Liver (tissue), 9 donors: ENCODE results near the gene ZXDC. TPM values are rescaled to one million over a fixed set of nuclear protein-coding genes. Genes with fewer than 3 reads are reported as not detected.

ENCODE experiments used
- DNase-seq: peaks from one replicate; pipeline ENCODE4 v3.0.0-alpha.2; 2017; ENCODE audit warnings: low spot score
- H3K27ac ChIP-seq, 2 donors: one replicate each; pipeline ENCODE4 v1.7.0; 2013; ENCODE audit warnings: inconsistent platforms in 2 of 2, low read length in 2 of 2, control low read depth in 1 of 2, low read depth in 1 of 2, mild to moderate bottlenecking in 1 of 2
- H3K27me3 ChIP-seq, 4 donors: one replicate each; pipeline versions ENCODE4 v1.6.1 to v1.7.0; 2013; ENCODE audit warnings: low read length in 3 of 4, inconsistent platforms in 1 of 4, mild to moderate bottlenecking in 1 of 4, moderate library complexity in 1 of 4; ENCODE audit not compliant: control insufficient read depth in 4 of 4, insufficient read depth in 4 of 4
- H3K36me3 ChIP-seq, 4 donors: one replicate each; pipeline versions ENCODE4 v1.6.1 to v1.7.0; 2013; ENCODE audit warnings: low read length in 3 of 4, mild to moderate bottlenecking in 3 of 4, low read depth in 1 of 4, moderate library complexity in 1 of 4; ENCODE audit not compliant: control insufficient read depth in 4 of 4, insufficient read depth in 3 of 4
- H3K4me1 ChIP-seq, 4 donors: one replicate each; pipeline versions ENCODE4 v1.6.1 to v1.7.0; 2013; ENCODE audit warnings: low read length in 3 of 4, mild to moderate bottlenecking in 3 of 4, moderate library complexity in 1 of 4; ENCODE audit not compliant: control insufficient read depth in 4 of 4, insufficient read depth in 4 of 4
- H3K4me3 ChIP-seq, 3 donors: one replicate each; pipeline versions ENCODE4 v1.6.1 to v1.7.0; 2013; ENCODE audit warnings: low read length in 3 of 3, control low read depth in 1 of 3, low read depth in 1 of 3, mild to moderate bottlenecking in 1 of 3
- H3K9ac ChIP-seq, 2 donors: one replicate each; pipeline ENCODE4 v1.7.0; 2013; ENCODE audit warnings: low read length in 2 of 2, mild to moderate bottlenecking in 2 of 2, moderate library complexity in 2 of 2, control low read depth in 1 of 2, low read depth in 1 of 2
- H3K9me3 ChIP-seq, 4 donors: one replicate each; pipeline versions ENCODE4 v1.6.1 to v1.7.0; 2013; ENCODE audit warnings: low read length in 3 of 4; ENCODE audit not compliant: control insufficient read depth in 4 of 4
- ATF3 ChIP-seq: IDR thresholded peaks from 2 replicates; pipeline ENCODE4 v1.6.1; 2016; ENCODE audit warnings: antibody characterized with exemption
- CTCF ChIP-seq: fragments of 150-350 bp; IDR thresholded peaks from 2 replicates; pipeline ENCODE4 v1.5.1; 2017; ENCODE audit warnings: improper control_type of control experiment, low read depth, low read length; ENCODE audit not compliant: missing input control
- EGR1 ChIP-seq, 2 donors: IDR thresholded peaks; 2 replicates each; pipeline ENCODE4 v1.6.1; 2016 to 2018; ENCODE audit warnings: antibody characterized with exemption in 2 of 2, low read depth in 2 of 2
- FOXA1 ChIP-seq: IDR thresholded peaks from 2 replicates; pipeline ENCODE4 v1.6.1; 2016; ENCODE audit warnings: antibody characterized with exemption
- FOXA2 ChIP-seq: IDR thresholded peaks from 2 replicates; pipeline ENCODE4 v1.6.1; 2016; ENCODE audit warnings: antibody characterized with exemption
- GABPA ChIP-seq, 2 donors: IDR thresholded peaks in 1 of 2; conservative IDR thresholded peaks in 1 of 2; 2 replicates each; pipeline ENCODE4 v1.6.1; 2016; ENCODE audit warnings: antibody characterized with exemption in 2 of 2, mild to moderate bottlenecking in 1 of 2, moderate library complexity in 1 of 2
- HNF4A ChIP-seq, 2 donors: conservative IDR thresholded peaks; 2 replicates each; pipeline ENCODE4 v1.6.1; 2016; ENCODE audit warnings: antibody characterized with exemption in 2 of 2, mild to moderate bottlenecking in 2 of 2
- HNF4G ChIP-seq: IDR thresholded peaks from 2 replicates; pipeline ENCODE4 v1.6.1; 2016; ENCODE audit warnings: antibody characterized with exemption
- JUND ChIP-seq, 2 donors: IDR thresholded peaks; 2 replicates each; pipeline ENCODE4 v1.6.1; 2016; ENCODE audit warnings: antibody characterized with exemption in 2 of 2
- MAX ChIP-seq: IDR thresholded peaks from 2 replicates; pipeline ENCODE4 v1.6.1; 2016; ENCODE audit warnings: antibody characterized with exemption
- NR2F2 ChIP-seq: IDR thresholded peaks from 2 replicates; pipeline ENCODE4 v1.6.1; 2016; ENCODE audit warnings: antibody characterized with exemption
- RAD21 ChIP-seq, 2 donors: IDR thresholded peaks; 2 replicates each; pipeline ENCODE4 v1.6.1; 2016; ENCODE audit warnings: antibody characterized with exemption in 2 of 2, mild to moderate bottlenecking in 2 of 2
- REST ChIP-seq: IDR thresholded peaks from 2 replicates; pipeline ENCODE4 v1.6.1; 2016; ENCODE audit warnings: antibody characterized with exemption, mild to moderate bottlenecking
- RXRA ChIP-seq, 2 donors: IDR thresholded peaks; 2 replicates each; pipeline ENCODE4 v1.6.1; 2017 to 2018; ENCODE audit warnings: antibody characterized with exemption in 2 of 2, mild to moderate bottlenecking in 1 of 2
- SP1 ChIP-seq: IDR thresholded peaks from 2 replicates; pipeline ENCODE4 v1.6.1; 2018; ENCODE audit warnings: antibody characterized with exemption, mild to moderate bottlenecking
- TAF1 ChIP-seq: conservative IDR thresholded peaks from 2 replicates; pipeline ENCODE4 v1.6.1; 2016; ENCODE audit warnings: antibody characterized with exemption, mild to moderate bottlenecking
- YY1 ChIP-seq: IDR thresholded peaks from 2 replicates; pipeline ENCODE4 v1.6.1; 2016; ENCODE audit warnings: antibody characterized with exemption, mild to moderate bottlenecking
- ZBTB33 ChIP-seq: IDR thresholded peaks from 2 replicates; pipeline ENCODE4 v1.6.1; 2016; ENCODE audit warnings: antibody characterized with exemption
- WGBS: extraction: QIAGEN DNeasy Blood & Tissue Kit; methylation state at CpG from one replicate; pipeline ENCODE4 v1.1.7; 2013; 5-methylcytosine and 5-hydroxymethylcytosine counted together
- polyA plus RNA-seq, 2 donors: library from polyadenylated mRNA; stranded (reverse) in 1 of 2; unstranded in 1 of 2; fragments of 200-250 nt in 1 of 2; fragments of >200 nt in 1 of 2; fragmentation: Nextera tagmentation in 1 of 2; extraction: Ambion mirVana in 1 of 2; gene quantifications; one replicate each; pipeline versions ENCODE4 v1.2.1 to v1.2.3, GENCODE V29; 2013 to 2015
- total RNA-seq, 2 donors: library from RNA; depleted of rRNA; stranded (reverse); fragments of >200 nt; gene quantifications; one replicate each; pipeline ENCODE4 v1.2.3, GENCODE V29; 2014
- donor health status: healthy.
- donor health status: healthy.
- donor health status: healthy.
- donor health status: healthy.
- donor health status: healthy.

Gene ZXDC
- total and polyA plus RNA-seq, 4 donors = 7.0 to 42.3 (median 13.9) TPM

- Histone ChIP-seq H3K4me1 (peaks cover 34 to 75% (median 67%) of the 10 kb centered on the region in 4 donors), H3K9me3 (no peaks in the 10 kb centered on the region), H3K36me3 (peaks cover 9 to 50% (median 31%) of the 10 kb centered on the region in 4 donors), H3K9ac (peak overlapping the region in 1 of 2 donors; percentile 53), H3K27ac (peak overlapping the region; percentile 72 to 88), H3K27me3 (no peaks in the 10 kb centered on the region), H3K4me3 (no peak overlapping the region)
- 58% methylated on average over 19 of the region's 19 CpGs for WGBS
- TF ChIP-seq EGR1 (IDR thresholded peaks at IDR 0.05; ENCODE audit: low read depth in 2 of 2) = peak in 1 of 2 donors; percentile 17
- no peak for TF ChIP-seq CTCF
- TF ChIP-seq RAD21 (IDR thresholded peaks at IDR 0.05) = peak; percentile 38 to 44
- TF ChIP-seq MAX = peak; percentile 75
- peak; percentile 85 to 93 for TF ChIP-seq HNF4A (conservative IDR thresholded peaks at IDR 0.05)
- no peak for TF ChIP-seq ATF3
- peak in 1 of 2 donors; percentile 49 for TF ChIP-seq GABPA (IDR thresholded peaks at IDR 0.05 in 1 of 2, conservative IDR thresholded peaks at IDR 0.05 in 1 of 2)
- TF ChIP-seq JUND (IDR thresholded peaks at IDR 0.05) = peak; percentile 57 to 89
- TF ChIP-seq NR2F2 = peak; percentile 43
- TF ChIP-seq SP1 = peak; percentile 88
- peak; percentile 41 for TF ChIP-seq HNF4G
- TF ChIP-seq FOXA2 = peak; percentile 50
- peak; percentile 29 for TF ChIP-seq REST
- TF ChIP-seq YY1 = peak; percentile 77
- no peak for TF ChIP-seq TAF1
- peak; percentile 57 for TF ChIP-seq ZBTB33
- TF ChIP-seq RXRA (IDR thresholded peaks at IDR 0.05) = peak; percentile 96 to 97
- peak; percentile 74 for TF ChIP-seq FOXA1
- DNase-seq = no peak
These were observed 8.6 kb downstream of the ZXDC start for GRCh38 chr3:126466886-126467610.
